ENCODE data around the gene ROBO2.

DNA sequence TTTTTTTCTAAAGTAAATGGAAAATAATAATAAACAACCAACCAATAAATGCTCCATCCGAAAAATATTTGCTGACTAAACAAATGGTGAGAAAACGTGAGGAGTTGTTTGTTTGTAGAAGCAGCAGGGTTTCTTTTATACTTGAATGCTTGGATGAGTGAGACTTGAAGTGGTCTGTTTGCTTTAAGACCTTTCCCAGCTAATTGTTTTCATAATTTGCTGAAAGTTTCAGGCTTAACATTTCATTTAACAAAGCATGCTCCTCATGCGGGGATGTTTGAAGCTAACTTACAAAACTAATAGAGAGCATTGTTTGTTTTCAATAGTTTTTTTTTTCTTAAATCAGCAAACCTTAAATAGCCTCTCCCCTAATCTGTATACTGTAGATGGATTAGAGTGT is 484.6 kb downstream of the ROBO2 start:
- TF ChIP-seq, protein P1, sequence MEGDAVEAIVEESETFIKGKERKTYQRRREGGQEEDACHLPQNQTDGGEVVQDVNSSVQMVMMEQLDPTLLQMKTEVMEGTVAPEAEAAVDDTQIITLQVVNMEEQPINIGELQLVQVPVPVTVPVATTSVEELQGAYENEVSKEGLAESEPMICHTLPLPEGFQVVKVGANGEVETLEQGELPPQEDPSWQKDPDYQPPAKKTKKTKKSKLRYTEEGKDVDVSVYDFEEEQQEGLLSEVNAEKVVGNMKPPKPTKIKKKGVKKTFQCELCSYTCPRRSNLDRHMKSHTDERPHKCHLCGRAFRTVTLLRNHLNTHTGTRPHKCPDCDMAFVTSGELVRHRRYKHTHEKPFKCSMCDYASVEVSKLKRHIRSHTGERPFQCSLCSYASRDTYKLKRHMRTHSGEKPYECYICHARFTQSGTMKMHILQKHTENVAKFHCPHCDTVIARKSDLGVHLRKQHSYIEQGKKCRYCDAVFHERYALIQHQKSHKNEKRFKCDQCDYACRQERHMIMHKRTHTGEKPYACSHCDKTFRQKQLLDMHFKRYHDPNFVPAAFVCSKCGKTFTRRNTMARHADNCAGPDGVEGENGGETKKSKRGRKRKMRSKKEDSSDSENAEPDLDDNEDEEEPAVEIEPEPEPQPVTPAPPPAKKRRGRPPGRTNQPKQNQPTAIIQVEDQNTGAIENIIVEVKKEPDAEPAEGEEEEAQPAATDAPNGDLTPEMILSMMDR (IDR thresholded peaks at IDR 0.05) = no peak
- no peak for TF ChIP-seq POLR2A (IDR thresholded peaks at IDR 0.05)

Data from lower leg skin (tissue), 3 donors.